GM12891 (cell line): ENCODE data around the gene OR7G1.

Experiments used
- POLR2A ChIP-seq: IDR thresholded peaks from 2 replicates; pipeline ENCODE4 v1.6.1; 2011; ENCODE audit warnings: low read depth, low read length, control low read depth
- POLR2AphosphoS5 ChIP-seq: IDR thresholded peaks from 2 replicates; pipeline ENCODE4 v1.6.1; 2011; ENCODE audit warnings: low read depth, low read length, control low read depth

DNA sequence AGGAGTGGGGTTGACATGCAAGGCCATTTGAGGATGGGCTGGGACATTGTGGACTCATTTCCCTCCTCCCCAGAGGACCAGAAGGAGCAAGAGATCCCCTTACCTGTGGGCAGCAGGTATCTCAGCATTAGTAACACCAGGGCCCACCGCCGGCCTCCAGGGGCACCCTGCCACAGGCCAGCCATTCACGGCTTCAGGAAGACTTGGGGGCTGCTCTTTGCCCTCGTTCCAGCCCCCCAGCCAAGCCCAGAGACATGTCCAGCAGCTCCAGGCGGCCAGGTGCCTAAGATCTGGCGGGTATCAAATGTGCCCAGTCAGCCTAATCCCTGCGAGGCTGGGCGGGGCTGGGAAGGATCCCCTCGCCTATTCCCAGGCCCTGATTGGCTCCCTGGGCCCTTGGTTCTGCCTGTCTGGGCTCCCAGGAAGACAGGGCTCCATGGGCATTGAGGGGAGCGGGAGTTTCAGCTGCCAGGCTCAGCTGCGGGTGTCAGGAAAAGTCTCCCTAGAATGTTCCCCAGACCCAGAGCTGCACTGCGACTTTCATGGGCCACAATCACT is 50.0 kb downstream of the OR7G1 start:
- TF ChIP-seq POLR2A (no peak), POLR2AphosphoS5 (no peak)
